ES-I3 (cell line): ENCODE measurements around the gene PKD1.

Experiments used
- H3K36me3 ChIP-seq: 2 replicates; pipeline ENCODE4 v1.6.1; 2013; ENCODE audit warnings: mild to moderate bottlenecking, low read length, control low read depth, moderate library complexity; ENCODE audit not compliant: insufficient read depth
- H3K4me1 ChIP-seq: 2 replicates; pipeline ENCODE4 v1.6.1; 2013; ENCODE audit warnings: mild to moderate bottlenecking, control low read depth, low read length; ENCODE audit not compliant: insufficient read depth
- H3K9ac ChIP-seq: 2 replicates; pipeline ENCODE4 v1.6.1; 2013; ENCODE audit warnings: low read depth, mild to moderate bottlenecking, low read length, moderate library complexity
- H3K9me3 ChIP-seq: 2 replicates; pipeline ENCODE4 v1.6.1; 2013; ENCODE audit warnings: mild to moderate bottlenecking, low read length, moderate library complexity; ENCODE audit not compliant: control insufficient read depth, insufficient read depth

The PKD1 gene

DNA sequence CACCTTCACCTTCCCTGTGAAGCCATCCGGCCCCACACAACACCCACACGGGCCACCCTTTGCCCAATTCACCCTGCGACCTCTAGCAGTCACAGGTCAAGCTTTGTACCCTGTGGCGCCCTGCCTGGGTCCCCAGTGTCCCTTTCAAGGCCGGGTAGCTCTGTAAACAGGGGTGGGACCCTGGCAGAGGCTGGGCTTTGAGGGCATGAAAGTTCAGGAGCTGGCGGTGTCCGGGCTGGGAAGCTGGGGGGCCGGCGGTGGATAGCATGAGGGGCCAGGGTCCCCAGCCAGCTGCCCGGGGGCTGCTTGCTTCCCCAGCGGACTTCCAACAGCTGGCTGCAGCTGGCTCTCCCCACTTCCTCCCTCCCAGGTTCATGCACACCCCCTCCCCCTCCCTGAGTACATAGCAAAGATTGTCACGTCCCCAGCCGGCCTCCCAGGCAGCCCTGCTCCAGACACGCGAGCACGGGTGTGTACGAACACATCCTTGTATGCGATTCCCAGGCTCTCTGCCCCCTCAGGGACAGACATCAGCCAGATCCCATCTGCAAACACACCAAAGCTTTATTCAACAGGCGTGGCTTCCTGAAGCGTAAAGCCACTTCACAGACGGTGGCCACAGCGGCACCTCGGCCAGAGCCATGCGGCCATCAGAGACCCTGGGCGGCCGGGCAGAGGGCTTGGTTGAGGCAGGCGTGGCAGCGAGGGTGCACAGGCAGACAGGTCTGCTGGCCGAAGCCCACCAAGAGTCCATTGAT, 96.2 kb downstream of the PKD1 start:
- H3K9ac ChIP-seq = no peak overlapping the region
- no peaks in the 10 kb centered on the region for H3K9me3 ChIP-seq
- H3K4me1 ChIP-seq = no peaks in the 10 kb centered on the region; the same call in 1 of the 2 replicates
- H3K36me3 ChIP-seq = no peaks in the 10 kb centered on the region
